Ishikawa (cell line): ENCODE measurements around the gene PACS1.

Source experiments
- RAD21 ChIP-seq: IDR thresholded peaks from 2 replicates; pipeline ENCODE4 v1.6.1; 2012; ENCODE audit warnings: low read depth
- TAF1 ChIP-seq: IDR thresholded peaks from 2 replicates; pipeline ENCODE4 v1.6.1; 2012; ENCODE audit warnings: low read depth, mild to moderate bottlenecking
- TCF12 ChIP-seq: IDR thresholded peaks from 2 replicates; pipeline ENCODE4 v1.6.1; 2012; ENCODE audit warnings: low read depth

DNA sequence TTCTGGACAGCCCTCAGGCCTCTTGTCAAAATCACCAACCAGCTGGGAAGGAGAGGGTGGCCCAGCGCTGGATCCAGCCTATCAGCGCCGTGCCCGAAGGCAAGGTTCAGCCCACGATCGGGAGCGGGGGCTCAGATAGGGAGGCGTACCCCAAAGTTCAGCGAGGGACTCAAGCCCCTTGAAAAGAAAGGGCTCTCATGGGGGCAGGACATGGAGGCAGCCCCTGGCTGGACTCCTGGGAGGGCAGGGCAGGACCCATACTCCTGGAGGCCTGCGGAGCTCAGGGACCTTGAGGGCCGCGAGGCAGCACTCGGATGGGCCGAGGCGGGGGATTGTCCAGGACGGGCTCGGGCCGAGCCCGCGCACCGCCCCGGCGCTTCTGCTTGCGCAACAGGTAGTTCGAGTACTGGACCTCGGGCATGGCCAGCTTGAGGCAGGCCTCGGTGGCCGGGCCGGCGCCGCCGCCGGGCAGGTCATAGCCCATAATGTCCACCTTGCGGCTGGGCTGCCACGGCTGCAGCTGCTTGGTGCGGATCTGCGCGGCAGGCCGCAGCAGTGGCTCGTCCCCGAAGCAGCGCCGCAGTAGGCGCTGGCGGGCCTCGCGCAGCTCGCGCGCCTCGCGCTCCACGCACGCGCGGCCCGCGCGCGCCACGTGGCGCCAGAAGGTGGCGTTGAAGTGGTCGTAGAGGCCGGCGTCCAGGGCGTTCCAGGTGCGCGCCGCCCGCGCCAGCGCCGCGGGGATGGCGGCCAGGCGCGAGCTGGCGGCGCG is 27.7 kb upstream of the PACS1 start:
- no peak for TF ChIP-seq TCF12
- no peak for TF ChIP-seq TAF1
- TF ChIP-seq RAD21 = no peak
